Kidney tubule cell (primary cell): ENCODE data around the gene ST6GALNAC6.

Experiments used
- DNase-seq: peaks from one replicate; pipeline ENCODE4 v3.0.0-alpha.2; 2018; ENCODE audit warnings: low spot score

ST6GALNAC6 gene

DNA sequence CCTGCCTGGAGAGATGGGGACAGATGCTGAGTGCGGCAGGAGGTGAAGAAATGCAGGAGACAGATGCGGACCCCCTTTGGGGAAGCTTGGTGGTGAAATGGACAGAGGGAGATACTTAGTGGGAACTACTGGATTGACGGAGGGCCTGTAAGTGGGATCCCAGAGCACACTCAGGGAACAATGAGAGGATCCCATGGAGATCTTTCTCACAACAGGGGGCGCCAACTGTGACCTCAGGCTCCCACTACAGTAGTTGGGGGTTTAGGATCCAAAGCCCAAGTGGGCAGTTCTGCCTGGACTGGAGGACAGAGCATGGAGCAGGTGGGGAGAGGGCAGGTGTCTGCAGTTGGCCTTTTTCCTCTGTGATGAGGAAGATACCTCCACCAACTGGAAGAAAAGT, 34.8 kb upstream of the ST6GALNAC6 start:
- no peak for DNase-seq

DNA sequence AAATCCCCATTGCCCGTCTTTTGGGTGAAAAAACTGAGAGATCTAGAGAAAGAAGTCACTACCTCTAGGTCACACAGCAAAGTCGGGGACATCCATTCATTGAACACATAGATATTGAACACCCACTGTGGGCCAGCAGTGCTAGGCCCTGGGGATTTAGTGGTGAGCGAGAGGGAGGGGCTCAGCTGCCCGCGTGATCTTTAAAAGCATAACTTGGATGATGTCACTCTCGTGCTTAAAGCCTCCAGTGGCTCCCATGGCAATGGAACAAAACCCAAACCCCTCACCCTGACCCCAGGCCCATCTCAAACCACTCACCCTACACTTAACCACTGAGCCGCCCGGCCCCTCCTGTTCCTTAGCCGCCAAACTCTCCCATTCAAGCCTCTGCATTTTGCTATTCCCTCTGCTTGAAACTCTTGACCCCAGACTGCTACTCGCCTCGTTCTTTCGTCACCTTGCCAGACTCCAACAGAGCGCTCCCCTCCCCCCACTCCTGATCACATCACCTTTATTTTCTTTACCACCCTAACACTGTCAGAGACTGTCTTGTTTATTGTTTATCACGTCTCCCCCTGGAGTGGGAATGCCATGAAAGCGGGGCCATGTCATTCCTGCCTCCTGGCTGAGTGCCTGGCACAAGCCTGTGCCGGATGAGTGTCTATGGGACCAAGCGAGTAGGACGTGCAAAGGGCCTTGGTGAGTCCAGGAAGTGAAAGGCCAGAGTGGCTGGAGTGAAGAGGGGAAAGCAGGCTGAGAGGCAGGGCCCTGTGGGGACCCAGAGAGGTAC, 31.9 kb upstream of the ST6GALNAC6 start:
- peak; percentile 73 for DNase-seq

GRCh38 chr9:127930231-127931091, 31.1 kb upstream of the ST6GALNAC6 start, which contains the start of gene PIP5KL1:
Gene PIP5KL1, minus strand, starts transcription at chr9:127930777. Its CDS starts 25 bp downstream, at chr9:127930752.
- peak; percentile 83 for DNase-seq

GRCh38 chr9:127929625-127929979, 30.2 kb upstream of the ST6GALNAC6 start:
- no peak for DNase-seq

DNA sequence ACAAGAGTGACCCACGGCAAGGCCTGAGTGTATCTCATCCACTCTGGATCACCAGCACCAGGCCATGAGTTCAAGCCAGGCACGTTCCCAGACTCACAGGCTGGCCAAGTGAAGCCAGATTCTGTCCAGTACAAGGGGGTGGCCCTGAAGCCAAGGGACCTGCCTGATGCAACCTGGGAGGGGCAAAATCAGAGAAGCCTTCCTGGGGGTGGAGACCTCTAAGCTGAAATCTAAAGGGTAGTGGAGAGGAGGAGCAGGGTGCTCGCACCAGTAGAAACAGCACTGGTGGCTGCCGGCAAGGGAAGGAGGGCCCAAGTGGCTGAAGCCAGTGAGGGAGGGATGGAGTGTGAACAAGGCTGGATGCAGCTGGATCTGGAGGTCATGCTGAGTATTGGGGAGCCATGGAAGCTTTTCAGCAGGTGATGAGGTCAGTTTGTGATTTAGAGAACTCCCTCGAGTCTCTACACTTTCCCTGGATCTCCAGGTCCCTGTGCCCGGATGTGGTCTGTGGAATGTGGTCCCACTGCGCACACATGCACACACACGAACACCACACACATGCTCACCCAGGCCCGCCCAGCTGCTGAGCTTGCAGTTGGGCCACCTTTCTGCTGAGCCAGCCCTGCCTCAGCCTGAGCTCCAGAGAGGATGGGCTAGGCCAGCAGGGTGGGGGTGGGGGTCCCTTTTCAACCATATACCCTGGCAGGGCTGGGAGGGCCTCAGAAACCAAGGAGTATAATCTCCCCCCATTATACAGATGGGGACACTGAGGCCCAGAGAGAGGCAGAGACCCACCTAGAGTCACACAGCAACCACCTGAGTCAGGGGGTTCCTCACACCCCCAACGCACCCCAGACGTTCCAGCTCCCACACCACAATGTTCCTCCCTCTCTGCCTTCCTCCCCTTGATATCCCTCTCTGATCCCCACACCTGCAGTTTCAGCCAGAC, 29.5 kb upstream of the ST6GALNAC6 start:
- no peak for DNase-seq

- DNase-seq: no peak
Measured at GRCh38 chr9:127927988-127928675, 28.7 kb upstream of the ST6GALNAC6 start.

- peak; percentile 51 for DNase-seq
Measured at GRCh38 chr9:127927201-127927987, 28.0 kb upstream of the ST6GALNAC6 start.

GRCh38 chr9:127926906-127927200, 27.4 kb upstream of the ST6GALNAC6 start:
- no peak for DNase-seq

DNA sequence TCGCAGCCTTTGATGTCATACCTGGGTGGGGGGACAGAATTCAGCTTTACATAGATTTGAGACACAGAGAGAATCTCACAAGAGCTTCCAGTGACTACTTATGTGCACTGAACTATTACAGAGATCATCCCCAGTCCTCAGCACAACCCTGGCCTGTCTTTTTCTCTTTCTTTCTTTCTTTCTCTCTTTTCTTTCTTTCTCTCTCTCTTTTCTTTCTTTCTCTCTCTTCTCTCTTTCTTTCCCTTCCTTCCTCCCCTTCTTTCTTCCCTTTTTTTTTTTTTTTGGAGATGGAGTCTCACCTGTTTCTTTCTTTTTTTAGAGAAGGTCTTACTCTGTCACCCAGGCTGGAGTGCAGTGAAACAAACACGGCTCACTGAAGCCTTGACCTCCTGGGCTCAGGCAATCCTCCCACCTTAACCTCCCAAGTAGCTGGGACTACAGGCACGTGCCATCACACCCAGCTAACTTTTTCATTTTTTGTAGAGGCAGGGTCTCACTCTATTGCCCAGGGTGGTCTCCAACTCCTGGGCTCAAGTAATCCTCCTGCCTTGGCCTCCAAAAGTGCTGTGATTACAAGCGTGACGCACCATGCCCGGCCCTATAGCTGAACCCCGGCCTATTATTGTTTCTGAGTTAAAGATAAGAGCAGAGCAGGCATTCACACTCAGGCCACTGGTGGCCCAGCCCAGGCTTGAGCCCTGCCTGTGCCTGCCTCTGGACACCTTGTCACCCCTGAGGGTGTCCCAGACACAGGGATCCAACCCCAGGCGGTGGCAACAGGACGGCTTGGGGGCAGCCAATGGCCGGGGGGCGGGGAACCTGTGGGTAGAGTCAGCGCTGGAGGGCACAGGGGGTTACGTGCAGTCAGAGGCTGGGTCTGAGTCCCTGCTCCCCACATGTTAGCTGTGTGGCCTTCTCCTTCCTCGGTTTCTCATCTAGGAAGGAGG, 26.8 kb upstream of the ST6GALNAC6 start:
- no peak for DNase-seq

- DNase-seq: no peak
Measured at GRCh38 chr9:127924736-127925444, 25.5 kb upstream of the ST6GALNAC6 start.

DNA sequence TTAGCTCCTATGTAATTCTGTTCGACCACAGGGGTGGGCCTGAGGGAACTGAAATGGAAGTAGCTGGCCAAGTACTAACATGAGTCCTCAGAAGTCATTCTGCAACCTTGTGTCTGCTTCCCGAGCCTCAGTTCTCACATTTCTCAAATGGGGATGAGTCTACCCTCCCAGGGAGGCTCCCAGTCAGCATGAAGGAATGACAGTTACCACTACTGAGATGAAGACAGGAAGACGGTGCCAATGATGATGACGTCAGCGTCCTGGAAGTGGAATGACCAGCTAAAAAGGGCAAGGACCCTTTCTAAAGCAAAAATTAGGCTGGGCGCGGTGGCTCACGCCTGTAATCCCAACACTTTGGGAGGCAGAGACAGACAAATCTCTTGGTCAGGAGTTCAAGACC, 24.4 kb upstream of the ST6GALNAC6 start:
- peak; percentile 90 for DNase-seq

DNA sequence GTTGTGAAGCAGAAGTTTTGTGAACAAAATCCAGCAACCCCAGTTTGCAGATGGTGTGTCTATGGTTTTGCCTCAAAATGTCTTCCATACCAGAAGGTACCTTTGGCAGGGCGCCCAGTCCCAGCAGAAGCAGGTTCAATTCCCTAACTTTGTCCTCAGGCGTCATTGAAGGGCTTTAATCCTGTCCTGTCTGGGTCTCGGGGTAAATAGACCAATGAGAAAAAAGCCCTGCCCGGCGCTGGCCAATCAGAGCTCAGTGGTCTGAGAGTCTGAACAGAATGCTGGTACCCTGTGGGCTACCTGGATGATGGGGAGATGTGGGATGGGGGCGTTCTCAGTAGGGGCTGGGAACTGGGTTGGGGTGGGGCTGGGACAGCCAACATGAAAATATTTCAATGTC, 23.6 kb upstream of the ST6GALNAC6 start:
- no peak for DNase-seq

- DNase-seq: no peak
Measured at GRCh38 chr9:127921557-127922120, 22.2 kb upstream of the ST6GALNAC6 start.

DNA sequence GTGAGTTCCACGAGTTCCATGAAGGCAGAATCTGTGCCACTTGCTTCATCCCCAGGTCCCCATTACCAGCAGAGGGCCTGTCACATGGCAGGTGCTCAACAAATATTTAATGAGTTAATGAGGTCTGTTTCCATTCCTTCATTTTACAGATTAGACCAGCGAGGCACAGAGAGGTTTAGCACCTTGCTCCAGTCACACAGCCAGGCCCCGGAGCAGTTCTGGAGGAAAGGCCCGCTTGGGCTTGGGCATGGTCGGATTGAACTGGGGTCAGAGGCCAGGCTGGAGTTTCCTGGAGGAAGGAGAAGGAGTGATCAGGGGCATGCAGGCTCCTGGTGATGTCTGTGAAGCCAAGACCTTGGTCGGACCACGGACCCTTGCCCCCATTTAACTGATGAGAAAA, 21.4 kb upstream of the ST6GALNAC6 start:
- no peak for DNase-seq

GRCh38 chr9:127919253-127919815, 19.9 kb upstream of the ST6GALNAC6 start:
- peak; percentile 100 for DNase-seq

DNA sequence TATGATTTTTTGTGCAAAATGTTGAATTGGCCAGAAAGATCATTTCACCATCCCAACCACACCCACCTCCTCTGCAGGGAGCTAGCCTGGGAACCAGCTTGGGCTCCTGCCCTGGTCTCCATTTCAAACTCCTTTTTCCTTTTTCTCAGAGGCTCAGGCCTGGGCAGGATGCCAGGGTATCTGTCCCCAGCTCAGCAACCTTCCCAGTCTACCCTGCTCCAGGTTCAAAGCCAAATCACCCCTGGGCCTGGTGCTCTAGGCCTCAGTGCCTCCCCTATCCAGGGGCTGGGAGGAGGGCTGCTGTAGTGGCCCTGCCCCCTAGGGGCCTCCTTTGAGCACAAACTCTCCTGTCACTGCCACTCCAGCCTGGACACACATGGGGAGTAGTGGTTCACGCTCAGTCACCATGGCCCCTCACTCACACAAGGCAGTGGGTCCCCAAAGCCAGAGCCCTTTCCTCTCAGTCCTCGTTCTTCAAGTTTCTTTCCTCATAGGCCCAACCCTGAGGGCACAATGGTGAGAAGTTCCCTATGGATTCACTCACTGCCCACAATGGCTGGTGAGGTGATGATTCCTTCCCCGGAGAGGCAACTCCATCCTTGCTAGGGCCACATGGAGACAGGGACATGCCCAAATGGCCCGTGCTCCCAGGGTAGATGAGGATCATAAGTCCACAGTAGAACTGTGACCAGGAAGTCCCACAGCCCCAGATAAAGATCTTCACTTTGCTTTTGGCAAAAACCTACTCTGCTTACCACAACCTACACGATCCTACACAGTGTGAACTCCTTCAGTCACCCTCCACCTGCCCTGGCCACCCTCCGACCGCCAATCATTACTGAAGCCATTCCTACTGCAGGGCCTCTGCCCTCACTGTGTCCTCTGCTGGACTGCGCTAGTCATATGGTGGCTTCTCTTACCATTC, 19.0 kb upstream of the ST6GALNAC6 start:
- no peak for DNase-seq

DNA sequence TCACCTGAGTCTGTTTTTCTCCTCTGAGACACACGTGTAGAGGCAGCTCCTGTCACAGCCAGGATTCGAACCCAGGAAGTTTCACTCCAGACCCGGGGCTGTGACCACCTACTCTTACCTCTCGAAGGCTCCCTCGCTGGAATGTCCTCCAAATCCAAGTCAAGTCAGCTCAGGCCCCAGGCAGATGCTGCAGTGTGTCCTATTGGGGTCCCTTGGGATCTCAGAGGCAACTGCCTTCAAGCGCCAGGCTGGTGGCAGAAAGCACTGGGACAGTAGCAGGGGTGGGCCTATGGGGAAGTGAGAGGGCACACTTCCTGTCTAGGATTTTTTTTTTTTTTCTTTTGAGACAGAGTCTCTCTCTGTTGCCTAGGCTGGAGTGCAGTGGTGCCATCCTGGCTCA, 18.2 kb upstream of the ST6GALNAC6 start:
- no peak for DNase-seq
